ENCODE measurements around the gene HTRA2.

DNA sequence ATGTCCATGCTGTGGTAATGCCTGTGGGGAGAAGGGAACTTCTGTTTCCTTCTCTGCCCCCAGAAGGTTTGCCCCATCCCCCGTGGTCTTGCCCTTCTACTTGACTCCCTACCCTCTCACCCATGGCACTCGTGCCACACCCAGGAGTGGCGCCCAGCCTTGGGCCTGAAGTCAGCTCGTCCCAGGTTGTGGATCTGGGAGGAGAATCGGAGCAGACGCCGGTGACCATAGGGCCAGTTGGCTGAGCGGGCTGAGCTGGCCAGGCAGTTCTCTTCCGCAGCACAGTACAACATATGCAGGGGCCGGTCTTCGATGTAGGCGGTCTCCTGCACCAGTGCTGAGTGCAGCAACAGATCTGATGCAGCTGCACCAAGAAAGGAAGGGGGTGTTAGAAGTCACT lies 4.7 kb downstream of the HTRA2 start:
- TF ChIP-seq, protein P1, sequence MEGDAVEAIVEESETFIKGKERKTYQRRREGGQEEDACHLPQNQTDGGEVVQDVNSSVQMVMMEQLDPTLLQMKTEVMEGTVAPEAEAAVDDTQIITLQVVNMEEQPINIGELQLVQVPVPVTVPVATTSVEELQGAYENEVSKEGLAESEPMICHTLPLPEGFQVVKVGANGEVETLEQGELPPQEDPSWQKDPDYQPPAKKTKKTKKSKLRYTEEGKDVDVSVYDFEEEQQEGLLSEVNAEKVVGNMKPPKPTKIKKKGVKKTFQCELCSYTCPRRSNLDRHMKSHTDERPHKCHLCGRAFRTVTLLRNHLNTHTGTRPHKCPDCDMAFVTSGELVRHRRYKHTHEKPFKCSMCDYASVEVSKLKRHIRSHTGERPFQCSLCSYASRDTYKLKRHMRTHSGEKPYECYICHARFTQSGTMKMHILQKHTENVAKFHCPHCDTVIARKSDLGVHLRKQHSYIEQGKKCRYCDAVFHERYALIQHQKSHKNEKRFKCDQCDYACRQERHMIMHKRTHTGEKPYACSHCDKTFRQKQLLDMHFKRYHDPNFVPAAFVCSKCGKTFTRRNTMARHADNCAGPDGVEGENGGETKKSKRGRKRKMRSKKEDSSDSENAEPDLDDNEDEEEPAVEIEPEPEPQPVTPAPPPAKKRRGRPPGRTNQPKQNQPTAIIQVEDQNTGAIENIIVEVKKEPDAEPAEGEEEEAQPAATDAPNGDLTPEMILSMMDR (optimal IDR thresholded peaks at IDR 0.05 in 1 of 3, IDR thresholded peaks at IDR 0.05 in 1 of 3, conservative IDR thresholded peaks at IDR 0.05 in 1 of 3; ENCODE audit: extremely low read depth in 1 of 3, insufficient read depth in 2 of 3, low read length in 3 of 3): no peak
- TF ChIP-seq EZH2 (IDR thresholded peaks at IDR 0.05; ENCODE audit: low read length): no peak

All from keratinocyte (primary cell).